Stimulated activated CD4-positive, alpha-beta T cell treated with anti-CD3 and anti-CD28 coated beads, Interleukin-15, amount 100 ng/mL, for 24 hours (primary cell): ENCODE measurements around the gene TCEA3.

Experiments used
- DNase-seq: peaks from one replicate; pipeline ENCODE4 v3.0.0-alpha.2; 2020

Gene TCEA3

DNA sequence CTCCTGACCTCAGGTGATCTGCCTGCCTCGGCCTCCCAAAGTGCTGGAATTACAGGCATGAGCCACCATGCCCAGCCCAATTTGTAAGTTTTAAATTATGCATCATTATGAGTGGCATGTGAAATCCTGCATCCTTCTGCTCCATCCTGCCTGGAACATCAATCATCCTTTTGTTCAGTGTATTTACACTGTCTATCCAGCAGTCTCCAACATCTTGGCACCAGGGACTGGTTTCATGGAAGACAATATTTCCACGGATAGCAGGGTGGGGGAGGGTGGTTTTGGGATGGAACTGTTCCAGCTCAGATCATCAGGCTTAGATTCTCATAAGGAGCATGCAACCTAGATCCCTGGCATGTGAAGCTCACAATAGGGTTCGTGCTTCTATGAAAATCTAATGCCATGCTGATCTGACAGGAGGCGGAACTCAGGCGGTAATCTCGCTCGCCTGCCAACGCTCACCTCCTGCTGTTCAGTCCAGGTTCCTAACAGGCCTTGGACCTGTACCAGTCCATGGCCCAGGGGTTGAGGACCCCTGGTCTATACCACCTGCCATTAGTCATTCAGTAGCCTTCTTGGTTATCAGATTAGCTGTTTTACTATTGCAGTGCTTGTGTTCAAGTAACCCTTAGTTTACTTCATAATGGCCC, 22.2 kb upstream of the TCEA3 start:
- DNase-seq = no peak

DNA sequence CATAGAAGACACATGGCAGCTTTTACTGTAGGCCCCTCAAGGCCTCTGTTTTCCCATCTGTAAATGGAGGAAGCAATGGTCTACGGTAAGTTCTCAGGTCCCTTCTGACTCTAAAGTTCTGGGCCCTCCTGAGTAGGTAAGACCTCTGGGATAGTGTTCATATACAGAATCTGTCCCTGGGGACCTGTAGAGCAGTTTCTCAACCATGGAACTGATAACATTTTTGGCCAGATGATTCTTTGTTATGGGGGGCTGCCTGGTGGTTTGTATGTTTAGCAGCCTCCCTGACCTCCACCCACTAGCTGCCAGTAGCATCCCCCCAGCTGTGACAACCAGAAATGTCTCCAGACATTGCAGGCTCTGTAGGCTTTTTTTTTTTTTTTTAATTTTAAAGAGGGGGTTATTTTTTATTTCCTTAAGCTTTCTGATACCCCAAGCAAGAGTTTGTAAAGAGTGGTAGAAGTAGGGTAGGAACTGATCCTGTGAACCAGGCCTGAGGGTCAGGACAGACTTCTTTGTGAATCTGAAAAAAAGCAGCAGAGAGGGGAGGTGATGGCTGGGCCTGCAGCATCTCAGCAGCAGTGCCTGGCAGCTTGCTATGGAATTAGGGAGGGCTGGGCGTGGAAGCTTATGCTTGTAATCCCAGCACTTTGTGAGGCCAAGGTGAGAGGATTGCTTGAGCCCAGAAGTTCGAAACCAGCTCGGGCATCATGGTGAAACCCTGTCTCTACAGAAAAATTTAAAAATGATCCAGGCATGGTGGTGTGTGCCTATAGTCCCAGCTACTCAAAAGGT, 20.2 kb upstream of the TCEA3 start:
- DNase-seq = no peak

DNA sequence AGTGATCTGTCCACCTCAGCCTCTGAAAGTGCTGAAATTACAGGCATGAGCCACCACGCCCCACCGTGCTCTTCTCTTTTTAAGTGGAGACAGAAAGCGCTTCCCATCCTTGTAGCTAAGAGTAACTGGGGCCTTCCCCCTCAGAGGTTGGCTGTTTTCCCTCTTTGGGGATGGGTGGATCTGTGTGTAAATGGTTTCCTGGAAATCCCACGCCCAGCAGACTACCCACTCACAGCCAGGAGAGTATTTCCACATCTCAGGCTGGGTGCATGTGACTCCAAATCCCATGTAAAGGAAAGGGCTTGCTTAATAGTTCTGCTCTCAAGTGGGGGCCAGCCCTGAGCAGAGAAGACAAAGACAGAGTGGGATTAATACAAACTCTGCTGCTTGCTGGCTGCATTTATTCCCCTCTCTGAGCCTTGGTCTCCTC, 19.6 kb upstream of the TCEA3 start:
- DNase-seq = no peak

DNA sequence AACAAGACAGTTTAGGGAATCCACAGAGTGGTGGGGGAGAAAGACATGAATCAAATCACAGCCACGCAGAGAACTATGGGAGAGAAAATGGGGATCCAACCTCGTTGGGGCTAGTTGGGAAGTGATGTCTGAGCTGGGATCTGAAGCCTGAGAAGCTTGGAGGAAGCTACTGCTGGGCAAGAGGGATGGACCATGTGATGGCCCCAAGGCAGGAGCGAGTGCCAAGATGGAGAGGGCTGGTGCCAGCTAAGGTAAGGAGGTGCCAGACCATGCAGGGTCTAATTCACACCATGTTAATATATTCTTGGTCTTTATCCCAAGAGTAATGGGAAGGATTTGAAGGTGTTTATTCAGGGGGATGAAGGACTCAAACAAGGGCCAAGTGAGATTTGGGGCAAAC, 18.2 kb upstream of the TCEA3 start:
- DNase-seq = no peak

DNA sequence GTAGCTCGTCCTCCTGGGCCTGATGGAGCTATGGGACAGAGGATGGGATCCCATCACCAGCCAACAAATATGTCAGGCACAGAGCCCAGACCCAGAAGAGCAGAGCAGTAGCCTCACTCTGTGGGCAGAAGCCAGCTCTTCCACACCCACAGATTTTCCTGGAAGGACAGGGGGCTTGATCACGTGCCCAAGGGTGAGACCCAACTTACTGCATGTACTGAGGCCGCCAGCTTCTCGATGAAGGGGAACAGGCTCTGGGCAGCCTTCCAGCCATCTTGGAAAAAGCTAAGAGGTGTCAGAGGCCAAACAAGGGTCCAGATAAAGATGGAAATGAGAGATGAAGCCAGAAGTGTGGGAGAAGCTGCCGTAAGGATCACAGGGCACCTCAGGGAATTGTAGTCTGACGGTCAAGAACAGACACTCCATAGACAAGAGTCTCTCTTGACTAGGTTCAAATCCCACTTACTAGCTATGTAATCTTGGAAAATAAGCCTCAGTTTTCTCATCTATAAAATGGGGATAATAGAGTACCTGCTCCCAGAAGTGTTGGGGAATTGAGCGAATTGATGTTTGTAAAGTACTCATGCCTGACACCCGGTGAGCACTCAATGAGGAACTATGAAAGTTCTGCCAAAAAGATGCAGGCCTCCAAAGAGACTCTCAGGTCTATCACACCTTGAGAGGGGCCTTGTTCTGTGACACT, 17.0 kb upstream of the TCEA3 start:
- no peak for DNase-seq

GRCh38 chr1:23438545-23438944, 14.0 kb upstream of the TCEA3 start:
- no peak for DNase-seq

- no peak for DNase-seq
Observed at GRCh38 chr1:23437355-23437664, 12.8 kb upstream of the TCEA3 start.

DNA sequence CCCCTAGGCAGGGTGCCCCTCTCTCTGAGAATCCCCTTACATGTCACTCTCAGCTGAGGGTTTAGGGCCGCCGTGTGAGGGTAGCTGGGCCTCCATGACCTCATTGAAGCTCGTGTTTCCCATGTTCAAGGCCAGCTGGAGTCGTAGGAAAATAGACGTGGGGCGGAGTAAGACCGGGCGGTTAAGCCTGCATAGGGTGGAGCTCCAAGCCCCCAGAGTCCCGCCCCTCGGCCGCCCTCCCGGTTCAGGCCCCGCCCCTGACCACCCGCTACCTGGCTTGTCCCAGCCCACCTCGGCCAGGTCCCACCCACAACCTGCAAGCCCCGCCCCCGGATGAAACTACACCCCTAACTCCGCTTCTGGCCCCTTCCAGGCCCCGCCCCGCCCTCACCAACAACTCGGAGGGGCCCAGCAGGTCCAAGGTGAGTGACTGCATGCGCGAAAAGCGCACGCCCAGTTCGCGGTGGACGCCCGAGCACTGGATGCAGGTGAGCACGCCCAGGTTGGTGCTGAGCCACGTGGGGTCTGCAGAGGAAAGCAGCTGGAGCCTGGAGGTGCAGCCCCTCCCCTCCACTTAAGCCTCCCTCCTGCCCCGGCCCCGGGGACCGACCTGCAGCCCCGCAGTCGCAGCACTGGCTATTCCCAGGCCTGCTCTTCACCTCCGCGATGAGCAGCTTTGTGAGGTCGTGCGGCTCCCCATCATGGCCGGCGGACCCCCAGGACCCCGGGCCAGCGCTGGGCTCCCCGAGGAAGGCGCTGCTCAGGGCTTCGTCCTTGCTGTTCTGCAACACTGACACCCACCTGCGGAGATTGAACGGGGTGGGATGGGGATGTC, 12.2 kb upstream of the TCEA3 start:
- peak; percentile 51 for DNase-seq

GRCh38 chr1:23434260-23434775, 9.8 kb upstream of the TCEA3 start:
- DNase-seq = no peak

DNA sequence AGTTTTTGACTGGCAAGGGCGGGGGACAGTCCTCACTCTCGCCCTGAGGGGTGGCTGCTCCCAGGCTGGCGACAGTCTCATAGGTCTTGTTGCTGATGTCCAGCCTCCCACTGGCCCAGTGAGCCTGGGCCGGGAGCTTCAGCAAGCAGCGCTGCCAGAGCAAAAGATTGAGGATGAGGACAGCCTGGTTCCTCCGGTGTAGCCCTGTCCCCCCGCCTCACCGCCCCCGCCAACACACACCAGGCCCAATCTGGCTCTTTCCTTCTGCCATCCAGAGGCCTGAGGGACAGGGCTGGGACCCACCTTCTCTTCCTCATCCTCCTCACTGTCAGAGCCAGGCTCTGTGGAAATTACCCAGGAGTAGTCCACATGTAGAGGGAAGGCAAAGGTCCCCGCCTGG, 8.6 kb upstream of the TCEA3 start:
- DNase-seq = no peak

DNA sequence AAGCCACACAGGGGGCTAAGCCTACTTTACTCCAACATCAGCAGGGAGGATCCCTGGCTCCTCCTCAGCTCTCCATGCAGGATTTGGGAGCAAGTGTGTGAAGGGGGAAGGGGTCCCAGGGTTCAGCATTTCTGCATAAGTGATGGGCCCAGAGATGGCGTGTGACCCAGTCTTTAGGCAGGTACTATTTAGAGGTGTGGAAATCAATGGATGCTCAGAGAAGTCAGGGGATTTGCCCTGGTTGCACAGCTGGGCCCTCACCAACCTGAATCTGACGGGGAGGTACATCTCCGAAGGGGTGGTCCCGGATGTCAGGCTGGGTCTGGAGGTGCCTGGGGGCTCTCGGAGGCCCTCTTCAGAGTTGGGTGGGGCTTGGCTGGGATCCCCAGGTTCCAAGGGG, 6.9 kb upstream of the TCEA3 start:
- no peak for DNase-seq

DNA sequence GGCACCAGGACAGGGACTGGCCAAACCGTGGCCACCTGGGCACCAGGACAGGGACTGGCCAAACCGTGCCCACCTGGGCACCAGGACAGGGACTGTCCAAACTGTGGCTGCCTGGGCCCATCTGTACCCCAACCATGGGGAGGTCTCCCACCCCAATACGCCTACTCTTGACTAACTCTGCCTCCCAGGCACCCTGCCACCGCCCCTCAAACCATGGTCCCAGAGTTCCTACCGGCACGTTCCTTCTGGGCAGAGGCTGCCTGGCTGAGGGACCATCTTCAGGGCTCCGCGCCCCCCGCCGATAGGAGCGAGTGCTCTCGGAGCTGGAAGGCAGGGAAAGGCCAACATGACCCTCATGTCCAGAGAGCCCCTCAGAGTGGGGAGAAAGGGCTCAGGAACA, 6.3 kb upstream of the TCEA3 start:
- no peak for DNase-seq

- DNase-seq = no peak
Observed at GRCh38 chr1:23428136-23428905, 3.8 kb upstream of the TCEA3 start.

DNA sequence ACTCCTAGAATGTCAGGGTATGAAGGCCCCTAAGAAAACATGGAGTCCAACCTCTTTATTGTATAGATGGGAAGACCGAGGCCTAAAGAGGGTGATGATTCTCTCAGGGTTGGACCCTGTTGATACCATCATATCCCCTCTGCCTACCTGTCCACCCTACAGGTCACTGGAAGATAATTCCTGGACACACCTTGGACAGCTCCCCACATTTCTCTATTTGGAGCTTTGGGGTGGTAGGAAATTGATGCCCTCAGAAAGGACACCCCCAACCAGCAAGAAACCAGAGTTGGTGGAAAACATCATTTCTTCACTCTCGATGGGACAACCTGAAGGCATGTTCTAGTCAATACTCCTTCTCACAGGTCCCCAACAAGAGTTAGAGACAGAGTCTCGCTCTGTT, 3.0 kb upstream of the TCEA3 start:
- no peak for DNase-seq

DNA sequence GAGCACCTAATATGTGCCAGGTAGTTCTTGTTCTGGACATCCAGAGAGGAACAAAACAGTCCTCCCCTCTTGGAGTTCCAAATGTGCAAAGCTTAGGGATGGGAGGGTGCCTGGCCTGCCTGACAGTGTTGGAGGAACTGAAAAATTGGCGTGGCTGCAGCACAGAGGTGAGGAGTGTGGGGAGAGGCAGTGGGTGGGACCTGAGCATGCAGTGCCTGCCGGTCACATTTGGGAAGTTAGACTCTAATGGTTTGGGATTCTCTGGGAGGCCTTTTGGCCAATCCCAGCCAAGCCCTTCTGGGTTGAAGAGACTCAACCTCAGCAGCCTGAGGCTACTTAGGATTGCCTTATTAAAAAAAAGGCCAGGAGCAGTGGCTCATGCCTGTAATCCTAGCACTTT, 2.3 kb upstream of the TCEA3 start:
- no peak for DNase-seq

DNA sequence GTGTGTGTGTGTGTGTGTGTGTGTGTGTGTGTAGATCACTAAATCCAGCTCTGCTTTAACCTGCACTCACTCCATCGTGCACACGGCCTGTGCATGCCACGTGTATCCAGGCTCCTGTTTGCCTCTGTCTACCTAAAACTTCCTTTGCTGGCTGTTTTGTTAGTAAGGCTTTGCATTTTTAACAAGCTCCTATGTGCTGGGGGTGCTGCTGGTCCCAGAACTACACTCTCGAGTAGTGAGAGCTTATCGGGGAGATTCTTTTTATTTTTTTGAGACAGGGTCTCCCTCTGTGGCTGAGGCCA, 596 bp upstream of the TCEA3 start:
- DNase-seq = no peak

GRCh38 chr1:23423415-23424292, 894 bp downstream of the TCEA3 start:
- peak; percentile 28 for DNase-seq

DNA sequence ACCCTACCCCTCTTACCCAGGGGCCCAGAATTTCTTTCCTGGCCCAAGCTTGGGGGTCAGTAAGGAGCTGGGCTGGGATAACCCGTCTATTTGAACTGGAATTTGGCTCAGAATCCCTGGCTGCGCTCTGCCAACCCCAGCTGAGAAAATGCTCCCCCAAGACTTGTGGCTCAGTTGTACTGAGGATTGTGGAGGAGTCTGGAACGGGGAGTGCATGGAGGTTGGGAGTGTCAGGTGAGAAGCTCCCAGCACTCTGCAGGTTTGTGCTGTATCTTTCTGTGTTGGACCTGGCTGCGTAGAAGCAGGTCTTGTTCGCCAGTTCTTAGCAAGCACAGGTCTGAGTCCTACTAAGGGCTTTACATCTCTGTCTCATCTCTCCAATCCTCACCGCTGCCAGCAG, 1.6 kb downstream of the TCEA3 start:
- no peak for DNase-seq

- DNase-seq = peak; percentile 64
Observed at GRCh38 chr1:23422241-23422877, 2.2 kb downstream of the TCEA3 start.

GRCh38 chr1:23421753-23422240, 2.8 kb downstream of the TCEA3 start:
- no peak for DNase-seq

- no peak for DNase-seq
Observed at GRCh38 chr1:23421343-23421742, 3.2 kb downstream of the TCEA3 start.
